ENCODE data around the gene FGD6.
"Not testable (repeated sequence)": the region's sequence is repeated elsewhere in the genome, so short reads cannot be mapped to it uniquely, and the experiment has no call there.

Gene FGD6

DNA sequence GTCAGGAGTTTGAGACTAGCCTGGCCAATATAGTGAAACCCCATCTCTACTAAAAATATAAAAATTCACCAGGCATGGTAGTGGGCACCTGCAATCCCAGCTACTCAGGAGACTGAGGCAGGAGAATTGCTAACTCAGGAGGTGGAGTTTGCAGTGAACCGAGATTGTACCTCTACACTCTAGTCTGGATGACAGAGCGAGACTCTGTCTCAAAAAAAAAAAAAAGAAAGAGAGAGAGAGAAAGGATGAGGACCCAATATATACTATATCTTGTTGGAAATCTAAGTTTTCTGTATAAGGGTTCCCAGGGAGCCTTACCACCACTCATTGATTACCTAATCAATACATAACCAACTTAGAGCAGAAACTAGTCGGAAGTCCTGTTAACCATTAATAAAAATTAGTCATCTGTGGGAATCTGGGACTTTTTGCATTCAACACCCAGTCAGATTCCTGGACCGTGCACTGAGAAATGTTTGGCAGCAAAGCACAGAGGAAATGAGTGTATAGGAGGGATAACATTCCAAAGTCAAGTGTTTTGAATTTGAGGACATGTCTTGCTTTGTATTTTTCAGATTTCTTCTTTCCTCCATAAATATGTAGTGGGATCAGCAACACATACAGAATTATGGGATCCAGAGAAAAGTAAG is 99.0 kb downstream of the FGD6 start:
- no peak for DNase-seq

DNA sequence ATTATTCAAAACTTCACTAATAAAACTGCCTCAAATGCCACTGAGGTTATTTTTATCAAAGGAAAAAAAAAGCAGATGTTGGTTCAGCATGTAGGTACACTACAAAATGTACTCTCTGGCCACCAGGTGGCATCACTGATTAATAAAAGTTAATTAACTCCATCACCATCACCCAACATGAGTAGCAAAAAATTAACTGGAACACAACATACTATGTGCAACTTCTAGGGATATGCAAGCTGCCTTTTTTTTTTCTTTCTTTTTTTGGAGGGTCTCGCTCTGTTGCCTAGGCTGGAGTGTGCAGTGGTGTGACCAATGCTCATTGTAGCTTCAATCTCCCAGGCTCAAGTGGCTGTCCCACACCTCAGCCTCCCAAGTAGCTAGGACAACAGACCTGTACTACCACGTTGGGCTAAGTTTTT is 100.1 kb downstream of the FGD6 start:
- peak; percentile 31 for DNase-seq

DNA sequence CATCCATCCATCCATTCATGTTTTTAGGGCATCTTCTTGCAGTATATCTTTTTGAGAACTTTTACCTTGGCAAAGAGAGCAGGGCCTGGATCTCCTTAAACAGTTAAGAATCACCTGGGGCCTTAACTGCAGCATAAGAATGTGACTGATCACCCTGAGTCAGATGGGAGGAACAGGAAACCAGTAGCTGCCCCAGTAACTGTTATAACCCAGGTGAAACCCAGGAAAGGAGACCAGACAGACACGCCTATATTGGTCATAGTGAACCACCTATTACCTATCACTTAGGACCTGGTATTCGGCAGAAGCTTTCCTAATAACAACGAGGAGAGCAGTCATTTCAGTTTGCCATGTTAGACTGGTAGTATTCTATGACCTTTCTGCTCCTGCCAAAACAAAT is 100.5 kb downstream of the FGD6 start:
- no peak for DNase-seq

DNA sequence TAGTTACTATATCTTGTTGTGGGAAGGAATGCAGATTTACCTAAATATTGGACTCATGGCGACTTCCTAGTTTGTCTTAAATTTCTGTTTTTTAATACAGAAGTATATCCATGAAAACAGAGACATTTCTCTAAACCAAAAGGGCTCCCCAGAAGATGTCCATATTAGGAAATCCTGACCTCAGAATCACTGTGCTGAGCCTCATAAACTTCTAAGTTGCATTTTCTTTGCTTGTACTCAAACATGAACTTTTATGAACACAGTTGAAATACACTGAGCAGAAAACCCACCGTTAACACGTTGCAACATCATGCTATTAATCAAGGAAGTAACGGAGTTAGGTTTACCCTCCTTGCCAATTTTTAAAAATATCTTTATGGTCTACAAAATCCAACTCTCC is 100.9 kb downstream of the FGD6 start:
- no peak for DNase-seq

DNA sequence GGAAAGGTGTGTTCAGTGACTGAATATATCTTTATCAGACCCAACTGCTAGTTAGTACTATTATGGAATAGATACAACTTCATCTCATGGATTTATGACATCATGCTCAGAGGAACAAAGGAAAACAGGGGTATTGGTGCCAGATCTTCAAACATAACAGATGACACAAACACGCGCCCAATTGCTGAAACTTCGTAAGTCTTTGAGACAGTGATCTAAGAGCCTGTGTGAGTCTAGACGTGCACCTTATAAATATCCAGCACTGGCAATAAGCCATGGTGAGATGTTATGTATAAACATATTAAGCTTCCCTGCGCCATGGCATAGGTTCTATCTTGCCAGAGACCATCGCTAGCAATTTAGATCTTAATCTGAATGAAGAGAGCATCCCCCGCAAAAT is 101.6 kb downstream of the FGD6 start:
- no peak for DNase-seq

DNA sequence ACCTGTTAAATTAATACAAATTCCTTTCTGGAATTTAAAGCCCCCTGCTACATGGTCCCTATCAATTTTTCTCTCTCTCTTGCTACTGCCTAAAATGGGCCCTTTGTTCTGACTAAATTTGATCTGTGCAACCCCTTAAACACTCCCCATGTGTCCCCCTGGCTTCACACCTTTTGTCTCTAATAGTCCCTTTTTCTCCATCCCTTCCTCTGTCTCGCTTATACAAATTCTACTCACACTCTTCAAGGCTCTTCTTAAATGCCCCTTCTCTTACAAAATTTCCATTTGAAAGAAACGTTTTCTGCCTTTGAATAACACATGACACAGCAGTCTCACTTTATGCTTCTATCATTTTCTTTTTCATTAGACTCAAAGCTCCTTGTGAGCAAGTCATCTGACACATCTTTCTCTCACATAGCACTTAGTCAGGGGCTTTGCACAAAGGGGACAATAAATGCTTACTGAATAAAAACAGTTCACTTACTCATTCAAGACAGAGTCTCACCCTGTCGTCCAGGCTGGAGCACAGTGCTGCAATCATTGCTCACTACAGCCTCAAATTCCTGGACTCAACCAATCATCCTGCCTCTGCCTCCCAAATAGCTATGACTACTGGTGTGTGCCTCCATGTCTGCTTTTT is 102.4 kb downstream of the FGD6 start:
- DNase-seq: no peak

DNA sequence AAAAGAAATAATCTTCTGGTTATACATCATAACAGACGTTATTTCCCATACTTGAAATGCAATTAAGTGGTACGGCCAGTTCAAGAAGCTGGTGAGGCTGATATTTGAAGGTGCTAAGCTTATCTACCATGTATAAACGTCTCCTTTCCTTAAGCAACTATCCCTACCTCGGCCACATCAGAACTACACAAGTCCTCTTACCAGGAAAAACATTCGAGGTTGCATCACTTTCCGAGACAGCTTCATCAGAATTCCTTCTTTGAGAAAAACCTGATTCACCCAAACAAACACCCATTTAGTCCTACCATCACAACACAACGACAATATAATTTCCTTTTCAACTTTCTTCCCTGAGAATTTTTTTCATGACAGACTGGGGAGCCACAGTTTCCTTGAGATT is 109.9 kb downstream of the FGD6 start:
- no peak for DNase-seq

DNA sequence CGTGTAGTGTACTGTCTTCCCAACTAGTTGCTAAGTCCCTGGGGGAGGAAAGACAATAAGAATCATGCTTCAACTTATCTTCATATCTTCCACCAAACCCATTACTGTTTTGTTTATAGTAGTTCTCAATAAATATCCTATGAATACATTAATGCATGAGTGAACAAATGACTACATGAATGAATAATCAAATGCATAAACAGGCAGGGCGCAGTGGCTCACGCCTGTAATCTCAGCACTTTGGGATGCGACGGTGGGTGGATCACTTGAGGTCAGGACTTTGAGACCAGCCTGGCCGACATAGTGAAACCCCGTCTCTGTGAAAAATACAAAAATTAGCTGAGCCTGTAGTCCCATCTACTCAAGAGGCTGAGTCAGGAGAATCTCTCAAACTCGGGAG is 111.7 kb downstream of the FGD6 start:
- DNase-seq: no peak

DNA sequence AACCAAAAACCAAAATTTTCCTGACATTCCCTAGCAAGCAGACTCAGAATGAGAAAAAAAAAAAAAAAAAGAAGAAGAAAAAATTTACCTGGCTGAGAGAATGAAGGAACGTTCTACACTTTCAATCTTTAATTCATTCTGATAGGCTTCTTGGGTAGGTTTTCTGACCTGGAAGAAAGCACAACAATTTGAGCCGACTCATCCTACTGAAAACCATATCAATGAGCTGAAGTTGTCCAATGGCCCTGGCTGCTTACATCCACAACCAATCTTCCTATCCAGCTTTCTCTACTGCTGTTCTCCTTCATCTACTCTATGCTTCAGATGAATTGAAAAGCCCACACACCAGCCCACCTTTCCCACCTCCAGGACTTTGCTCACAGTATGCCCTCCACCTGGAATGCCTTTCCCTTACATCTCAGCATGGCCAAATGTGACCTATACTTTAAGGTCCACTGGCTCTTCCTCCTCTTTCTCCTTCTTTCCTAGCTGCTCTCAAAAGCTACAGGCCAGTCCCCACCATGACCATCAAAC is 112.3 kb downstream of the FGD6 start:
- DNase-seq: no peak

DNA sequence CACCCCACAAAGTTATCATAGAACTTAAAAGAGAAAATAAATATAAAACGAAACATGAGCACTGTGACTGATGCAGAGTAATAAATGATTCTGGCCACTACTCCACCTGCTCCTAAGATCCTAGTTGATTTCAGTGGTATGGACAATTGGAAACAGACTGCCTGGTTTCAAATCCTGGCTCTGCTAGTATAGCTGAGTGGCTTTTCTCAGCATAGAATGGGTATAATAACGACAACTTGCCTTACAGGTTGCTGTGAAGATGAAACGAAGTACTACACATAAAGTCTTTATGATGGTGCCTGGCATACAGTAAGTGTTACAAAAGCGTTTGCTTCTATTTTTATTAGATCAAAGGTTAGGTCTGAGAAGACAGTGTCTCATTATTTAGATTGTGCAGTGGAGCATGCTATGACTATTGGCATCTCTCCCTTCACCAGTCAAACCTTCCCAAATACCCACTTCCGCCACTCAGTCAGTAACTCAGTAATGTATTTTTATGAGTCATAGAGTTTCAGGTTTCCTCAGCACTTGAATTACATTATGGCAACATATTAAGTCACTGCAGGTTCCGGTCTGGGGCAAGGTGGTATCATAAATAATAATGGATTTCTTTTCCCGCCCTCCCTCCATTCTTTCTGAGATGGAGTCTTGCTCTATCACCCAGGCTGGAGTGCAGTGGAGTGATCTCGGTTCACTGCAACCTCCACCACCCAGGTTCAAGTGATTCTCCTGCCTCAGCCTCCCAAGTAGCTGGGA is 114.2 kb downstream of the FGD6 start:
- DNase-seq: no peak

DNA sequence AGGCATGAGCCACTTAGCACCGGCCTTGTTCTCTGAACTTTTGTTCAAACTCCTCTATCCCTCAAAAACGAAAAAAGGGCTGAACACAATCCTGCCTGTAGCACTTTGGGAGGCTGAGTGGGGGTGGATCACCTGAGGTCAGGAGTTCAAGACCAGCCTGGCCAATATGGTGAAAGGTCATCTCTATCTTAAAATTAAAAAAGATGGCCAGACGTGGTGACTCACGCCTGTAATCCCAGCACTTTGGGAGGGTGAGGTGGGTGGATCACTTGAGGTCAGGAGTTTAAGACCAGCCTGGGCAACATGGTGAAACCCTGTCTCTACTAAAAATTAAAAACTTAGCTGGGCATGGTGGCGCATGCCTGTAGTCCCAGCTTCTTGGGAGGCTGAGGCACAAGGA is 115.3 kb downstream of the FGD6 start:
- DNase-seq: not testable (repeated sequence)

DNA sequence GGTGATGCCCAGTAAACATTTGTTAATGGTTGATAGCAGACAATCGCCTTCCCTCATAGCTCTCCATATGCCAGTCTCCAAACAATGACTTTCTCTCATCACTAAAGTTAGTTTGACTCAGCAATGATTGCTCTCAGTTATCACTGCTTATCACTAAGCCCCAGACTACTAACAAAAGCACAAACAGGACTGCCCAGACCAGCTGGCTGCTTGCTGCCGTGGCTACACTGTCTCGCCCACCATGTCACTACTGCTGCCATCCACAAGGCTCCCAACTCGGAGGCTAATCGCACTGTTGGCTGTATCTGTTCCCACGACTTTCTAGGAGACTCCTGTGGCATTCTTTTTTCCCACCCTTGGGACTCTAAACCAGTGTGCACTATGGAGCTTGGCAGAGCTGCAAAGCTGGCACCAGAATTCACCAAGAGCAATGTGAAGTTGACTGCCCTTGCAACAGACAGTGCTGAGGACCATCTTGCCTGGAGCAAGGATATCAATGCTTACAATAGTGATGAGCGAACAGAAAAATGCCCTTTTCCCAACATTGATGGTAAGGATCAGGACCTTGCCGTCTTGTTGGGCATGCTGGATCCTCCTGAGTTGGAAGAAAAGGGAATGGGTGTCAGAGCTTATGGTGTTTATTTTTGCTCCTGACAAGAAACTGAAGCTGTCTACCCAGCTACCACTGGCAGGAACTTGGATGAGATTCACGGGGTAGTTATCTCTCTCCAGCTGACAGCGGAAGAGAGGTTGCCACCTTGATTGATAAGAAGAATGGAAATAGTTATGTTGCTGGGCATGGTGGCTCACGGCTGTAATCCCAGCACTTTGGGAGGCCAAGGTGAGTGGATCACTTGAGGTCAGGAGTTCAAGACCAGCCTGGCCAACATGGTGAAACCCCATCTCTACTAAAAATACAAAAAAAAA is 116.7 kb downstream of the FGD6 start:
- DNase-seq: no peak

DNA sequence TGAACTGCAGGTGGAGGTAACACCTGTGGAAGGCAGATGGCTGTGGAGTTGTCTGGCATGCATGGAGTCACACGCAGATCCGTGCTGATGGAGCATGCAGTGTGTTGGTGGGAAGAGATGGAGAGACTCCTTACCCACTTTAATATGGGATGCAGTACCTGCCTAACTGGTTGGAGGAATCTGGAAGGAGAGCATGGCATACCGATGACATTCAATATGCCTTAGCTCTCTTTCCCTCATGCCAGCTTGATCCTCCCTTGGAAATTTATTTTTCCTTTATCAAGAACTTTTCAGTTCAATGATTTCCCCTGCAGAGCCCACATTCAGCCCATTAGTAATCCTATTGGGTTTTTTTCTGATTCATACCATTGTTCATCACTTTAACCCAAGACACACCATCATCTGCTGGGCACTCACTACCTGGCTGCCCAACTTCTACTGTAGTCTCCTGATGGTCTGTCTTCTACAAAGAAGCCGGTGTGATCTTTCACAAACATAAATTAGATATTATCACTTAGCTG is 117.9 kb downstream of the FGD6 start:
- no peak for DNase-seq

DNA sequence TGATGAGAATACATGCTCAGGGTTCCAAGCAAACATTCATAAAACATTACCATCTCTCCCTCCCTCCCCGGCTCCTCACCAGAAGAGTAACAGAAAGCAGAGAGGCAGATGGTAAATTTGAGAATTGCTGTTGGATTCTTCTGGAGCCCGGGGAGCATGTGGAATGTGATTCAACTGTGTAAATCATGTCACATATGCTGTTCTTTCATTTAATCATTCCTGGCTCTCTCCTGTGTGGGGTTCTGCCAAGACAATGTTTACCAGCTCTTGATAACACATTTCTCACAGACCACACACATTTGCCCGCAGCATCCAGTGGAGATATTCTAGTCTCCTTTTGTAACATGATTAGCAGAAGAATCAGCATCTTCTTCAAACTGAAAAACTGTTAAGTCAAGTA is 120.4 kb downstream of the FGD6 start:
- no peak for DNase-seq

DNA sequence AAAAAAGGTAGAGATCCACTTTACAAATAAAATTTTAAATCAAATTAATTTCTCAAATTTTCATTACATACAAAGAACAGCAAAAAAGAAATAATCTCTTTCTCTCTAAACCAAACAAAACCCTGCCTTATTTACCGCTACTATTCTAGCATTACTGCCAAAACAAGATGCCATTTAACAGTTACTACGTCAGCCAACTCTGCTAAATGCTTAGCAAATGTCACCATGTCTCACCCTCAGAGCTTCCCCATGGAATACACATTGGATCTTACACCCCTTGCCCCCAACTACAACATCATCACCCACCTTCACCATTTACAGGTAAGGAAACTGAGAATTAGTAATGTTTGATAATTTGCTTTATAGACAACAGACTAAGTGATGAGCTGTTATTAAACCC is 120.9 kb downstream of the FGD6 start:
- DNase-seq: no peak

DNA sequence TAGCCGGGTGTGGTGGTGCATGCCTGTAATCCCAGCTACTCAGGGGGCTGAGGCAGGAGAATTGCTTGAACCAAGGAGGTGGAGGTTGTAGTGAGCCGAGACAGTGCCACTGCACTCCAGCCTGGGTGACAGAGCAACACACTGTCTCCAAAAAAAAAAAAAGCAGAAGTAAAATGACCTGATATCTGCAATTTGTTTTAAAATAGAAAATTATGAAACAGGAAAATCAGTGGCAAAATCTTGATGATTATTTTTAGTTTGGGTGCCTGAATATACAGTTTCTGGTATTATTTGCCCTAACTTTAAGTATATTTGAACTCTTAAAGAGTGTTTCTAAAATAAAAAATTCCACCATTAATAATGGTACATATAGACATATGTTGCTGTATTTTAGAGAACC is 121.4 kb downstream of the FGD6 start:
- not testable (repeated sequence) for DNase-seq

DNA sequence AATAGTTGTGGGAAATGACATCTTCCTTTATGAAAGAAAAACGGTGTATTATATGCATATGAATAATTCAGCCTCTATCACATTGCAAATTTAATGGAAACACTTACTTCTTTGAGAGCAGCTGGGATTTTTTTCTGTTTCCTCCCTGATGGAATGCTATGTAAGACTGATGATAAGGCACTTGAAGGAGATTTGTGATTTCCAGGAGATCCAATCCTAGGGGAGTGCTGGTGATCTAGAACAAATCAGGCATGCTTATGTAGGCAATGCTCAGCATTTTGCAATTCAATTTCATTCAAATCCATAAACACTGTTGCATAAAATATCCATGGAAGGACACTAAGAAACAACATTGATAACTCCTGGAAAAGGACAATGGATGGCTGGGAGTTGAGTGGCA is 127.8 kb downstream of the FGD6 start:
- no peak for DNase-seq

DNA sequence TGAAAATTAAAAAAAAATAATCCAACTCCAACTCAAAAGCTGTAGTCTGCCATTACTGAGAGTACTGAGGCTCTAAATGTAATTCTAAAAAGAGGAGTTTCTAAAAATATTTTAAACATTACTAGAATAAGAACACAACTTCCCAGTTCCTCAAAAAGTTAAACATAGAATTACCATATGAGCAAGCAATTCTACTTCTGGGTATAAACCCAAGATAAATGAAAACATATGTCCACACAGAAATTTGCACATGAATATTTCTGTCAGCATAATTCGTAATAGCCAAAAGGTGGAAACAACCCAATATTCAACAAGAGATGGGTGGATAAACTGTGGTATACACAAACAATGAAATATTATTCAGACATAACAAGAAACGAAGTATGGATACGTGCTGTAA is 128.9 kb downstream of the FGD6 start:
- DNase-seq: no peak

DNA sequence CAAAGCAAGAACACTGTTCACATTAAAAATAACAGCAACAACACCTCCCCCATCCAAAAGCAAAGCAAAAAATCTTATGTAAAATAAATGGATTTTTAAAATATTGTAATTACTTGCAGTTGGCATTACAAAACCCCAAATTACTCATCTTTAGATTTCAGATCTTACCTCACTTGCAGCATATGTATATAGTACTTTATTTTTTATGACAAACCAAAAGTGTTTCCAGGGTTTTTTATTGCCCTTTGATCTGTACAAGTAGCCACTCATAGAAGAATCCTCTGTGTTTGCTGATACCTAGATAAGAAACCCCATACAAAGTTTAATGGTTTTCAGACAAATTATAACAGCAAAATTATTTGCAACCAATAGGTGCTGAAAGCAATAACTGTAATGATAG is 131.7 kb downstream of the FGD6 start:
- no peak for DNase-seq

DNA sequence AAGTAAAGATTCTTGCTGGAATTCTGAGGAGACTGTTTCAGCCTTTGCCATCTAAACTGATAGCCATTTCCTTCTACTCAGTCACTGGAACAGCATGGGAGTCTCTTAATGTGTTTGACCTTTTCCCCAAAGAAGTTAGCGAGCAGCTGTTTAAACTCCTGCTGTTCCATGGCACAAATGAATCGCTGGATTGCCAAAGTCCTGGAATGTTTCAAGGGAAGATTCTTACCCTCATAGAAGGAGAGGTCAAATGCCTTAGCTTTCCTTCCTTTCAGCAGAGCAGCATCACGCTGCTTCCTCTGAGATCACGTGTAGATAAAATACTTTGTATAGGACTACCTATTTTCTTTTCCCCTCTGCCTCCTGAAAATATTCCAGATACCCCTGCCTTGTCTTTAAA is 133.3 kb downstream of the FGD6 start:
- DNase-seq: no peak

DNA sequence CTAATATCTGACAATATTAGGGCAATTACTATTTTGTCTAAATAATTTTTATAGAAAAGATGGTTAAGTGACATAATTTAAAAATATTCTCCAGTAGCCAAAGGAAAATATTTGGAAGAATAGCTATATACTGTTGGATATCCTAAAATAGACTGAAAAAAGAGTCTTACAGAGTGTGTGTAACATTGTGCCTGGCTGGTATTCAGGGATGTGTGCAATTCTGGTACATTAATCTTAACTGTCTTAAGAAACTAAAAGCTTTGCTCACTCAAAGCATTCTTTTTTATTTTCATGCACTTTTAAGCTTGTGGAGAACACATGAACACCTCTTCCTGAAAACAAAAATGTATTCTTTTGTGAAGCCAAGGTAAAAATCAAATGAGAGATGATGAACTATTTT is 133.8 kb downstream of the FGD6 start:
- no peak for DNase-seq

DNA sequence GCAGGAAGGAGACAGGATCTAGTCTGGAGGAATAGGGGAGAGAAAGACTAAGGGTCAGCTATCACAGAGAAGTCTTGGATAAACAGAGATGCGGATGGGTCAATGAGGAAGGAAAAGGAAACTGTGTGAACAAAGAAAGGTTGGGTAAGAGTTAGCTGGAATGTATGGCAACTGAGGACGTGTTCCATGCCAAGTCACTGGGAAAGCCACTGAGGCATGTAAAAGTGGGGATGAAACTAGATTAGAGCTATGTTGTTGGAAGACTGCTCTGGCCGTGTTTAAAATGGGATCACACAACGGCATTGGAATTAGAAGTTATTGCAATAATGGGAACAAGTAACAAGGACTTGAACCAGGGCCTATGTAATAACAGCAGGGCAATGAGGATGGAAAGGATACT is 139.9 kb downstream of the FGD6 start:
- DNase-seq: no peak

DNA sequence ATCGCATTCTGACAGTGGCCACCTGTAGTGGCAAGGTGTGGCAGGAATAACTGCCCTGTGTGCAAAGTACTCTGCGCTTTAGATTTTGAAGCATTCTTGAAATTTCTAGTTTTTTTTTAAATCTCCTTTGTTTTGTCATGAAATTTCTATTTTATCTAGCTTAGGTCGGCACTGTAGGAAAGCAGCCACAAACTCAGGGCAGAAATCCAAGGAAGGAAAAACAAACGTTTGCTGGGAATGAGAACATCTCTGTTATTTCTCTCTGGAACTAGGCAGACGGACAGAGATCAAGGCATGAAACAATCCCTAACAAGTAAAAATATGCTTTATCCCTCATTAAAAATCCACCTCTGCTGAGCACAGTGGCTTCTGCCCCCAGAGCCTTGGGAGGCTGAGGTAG is 142.5 kb downstream of the FGD6 start:
- no peak for DNase-seq

Data from CD4-positive, alpha-beta T cell treated with Interferon gamma for 1 hour (primary cell).